Thoracic aorta (tissue), 2 donors: ENCODE data around the gene S100B. TPM values are rescaled to one million over a fixed set of nuclear protein-coding genes. Genes with fewer than 3 reads are reported as not detected.
A peak's percentile ranks its signal among the peaks of the same experiment; 100 is the strongest.

ENCODE experiments used
- ATAC-seq: fragments of 150-250 bp; one replicate; pipeline ENCODE4 v1.8.0; 2017; ENCODE audit warnings: low read depth; ENCODE audit not compliant: insufficient number of reproducible peaks, low FRiP score
- DNase-seq: peaks from one replicate; pipeline ENCODE4 v3.0.0-alpha.2; 2020; ENCODE audit warnings: low spot score
- H3K27ac ChIP-seq, 2 donors: fragments of 200-600 bp; sonication (generic); 1 replicate in 1 of 2; 2 replicates in 1 of 2; pipeline ENCODE4 v1.5.1; 2016; ENCODE audit warnings: mild to moderate bottlenecking in 2 of 2, moderate library complexity in 2 of 2
- H3K27me3 ChIP-seq: fragments of 200-600 bp; sonication (generic); replicated peaks from 2 replicates; pipeline ENCODE4 v1.6.0; 2016; ENCODE audit warnings: mild to moderate bottlenecking; ENCODE audit not compliant: insufficient read depth
- H3K36me3 ChIP-seq: fragments of 200-600 bp; sonication (generic); one replicate; pipeline ENCODE4 v1.5.1; 2016
- H3K4me1 ChIP-seq, 2 donors: fragments of 200-600 bp; sonication (generic); 1 replicate in 1 of 2; 2 replicates in 1 of 2; pipeline versions ENCODE4 v1.5.1 to v1.6.0; 2016; ENCODE audit warnings: low read depth in 2 of 2, mild to moderate bottlenecking in 1 of 2; ENCODE audit not compliant: control insufficient read depth in 1 of 2
- H3K4me3 ChIP-seq: fragments of 200-600 bp; sonication (generic); 2 replicates; pipeline ENCODE4 v1.5.1; 2016; ENCODE audit warnings: mild to moderate bottlenecking
- H3K9me3 ChIP-seq: fragments of 200-600 bp; sonication (generic); 2 replicates; pipeline ENCODE4 v1.5.1; 2016
- CTCF ChIP-seq: fragments of 200-600 bp; sonication (generic); IDR thresholded peaks from one replicate; pipeline ENCODE4 v1.5.1; 2019; ENCODE audit warnings: antibody characterized with exemption
- total RNA-seq, 2 donors: library from RNA; depleted of rRNA; stranded (reverse); fragments of >200 nt; gene quantifications; one replicate each; pipeline versions ENCODE4 v1.1.0 to v1.2.3, GENCODE V29; 2016

The S100B gene
- total RNA-seq, 2 donors from 2014 or later = 4.7 to 8.4 TPM

DNA sequence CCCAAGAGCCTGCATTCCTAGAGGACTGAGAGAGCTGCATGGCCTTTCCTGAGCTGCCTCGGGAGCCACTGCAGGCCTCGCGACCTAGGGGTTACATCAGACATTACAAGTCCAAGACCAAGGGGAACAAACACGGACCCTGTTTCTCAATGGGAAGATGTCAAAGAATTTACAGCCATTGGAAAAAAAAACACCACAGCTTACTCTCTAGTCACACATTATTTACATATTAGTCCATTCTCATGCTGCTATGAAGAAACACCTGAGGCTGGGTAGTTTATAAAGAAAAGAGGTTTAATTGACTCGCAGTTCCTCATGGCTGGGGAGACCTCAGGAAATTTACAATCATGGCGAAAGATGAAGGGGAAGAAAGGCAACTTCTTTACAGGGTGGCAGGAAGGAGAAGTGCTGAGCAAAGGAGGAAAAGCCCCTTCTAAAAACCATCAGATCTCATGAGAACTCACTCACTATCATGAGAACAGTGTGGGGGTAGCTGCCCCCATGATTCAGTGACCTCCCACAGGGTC, 22.2 kb upstream of the S100B start:
- H3K27me3 ChIP-seq = no peaks in the 10 kb centered on the region
- H3K27ac ChIP-seq = no peak overlapping the region
- peaks cover 3 to 15% of the 10 kb centered on the region in 2 donors for H3K4me1 ChIP-seq
- no peak for ATAC-seq
- no peak overlapping the region for H3K4me3 ChIP-seq
- no peaks in the 10 kb centered on the region for H3K36me3 ChIP-seq
- peaks cover 10% of the 10 kb centered on the region for H3K9me3 ChIP-seq
- TF ChIP-seq CTCF = no peak
- DNase-seq = no peak

GRCh38 chr21:46626536-46626935, 21.7 kb upstream of the S100B start:
- no peak for ATAC-seq
- Histone ChIP-seq H3K36me3 (no peaks in the 10 kb centered on the region), H3K27ac (no peak overlapping the region), H3K4me3 (no peak overlapping the region), H3K27me3 (no peaks in the 10 kb centered on the region), H3K4me1 (peaks cover 7 to 20% of the 10 kb centered on the region in 2 donors), H3K9me3 (peaks cover 10% of the 10 kb centered on the region)
- DNase-seq = no peak
- TF ChIP-seq CTCF = no peak

- H3K36me3 ChIP-seq = no peaks in the 10 kb centered on the region
- H3K4me1 ChIP-seq = peaks cover 8 to 24% of the 10 kb centered on the region in 2 donors
- no peak for DNase-seq
- no peaks in the 10 kb centered on the region for H3K27me3 ChIP-seq
- peaks cover 10% of the 10 kb centered on the region for H3K9me3 ChIP-seq
- TF ChIP-seq CTCF = no peak
- ATAC-seq = no peak
- H3K4me3 ChIP-seq = no peak overlapping the region
- no peak overlapping the region for H3K27ac ChIP-seq
These were observed 20.9 kb upstream of the S100B start for GRCh38 chr21:46625759-46626158.

DNA sequence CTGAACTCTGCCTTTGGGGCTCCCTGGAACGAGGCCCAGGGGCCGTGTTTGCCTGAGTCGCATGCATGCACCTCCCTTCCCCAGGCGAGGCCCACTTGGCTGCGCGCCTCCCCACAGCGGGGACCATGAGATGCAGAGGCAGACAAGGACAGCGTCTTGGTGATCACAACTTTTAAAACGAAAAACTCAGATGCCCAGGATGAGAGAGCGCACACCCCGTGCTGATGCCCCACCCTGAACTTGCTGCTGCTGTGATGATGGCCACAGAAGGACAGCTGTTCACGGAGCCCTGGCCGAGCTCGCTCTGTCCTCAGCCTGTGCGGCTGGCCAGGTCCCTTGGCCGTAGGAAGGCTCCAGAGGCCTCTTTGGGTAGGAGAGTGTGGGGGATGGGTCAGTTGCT, 19.2 kb upstream of the S100B start:
- TF ChIP-seq CTCF = no peak
- Histone ChIP-seq H3K4me3 (no peak overlapping the region), H3K27me3 (no peaks in the 10 kb centered on the region), H3K27ac (no peak overlapping the region), H3K36me3 (no peaks in the 10 kb centered on the region), H3K4me1 (peaks cover 8 to 24% of the 10 kb centered on the region in 2 donors), H3K9me3 (peaks cover 10% of the 10 kb centered on the region)
- DNase-seq (no peak), ATAC-seq (no peak)

- DNase-seq = no peak
These were observed 17.3 kb upstream of the S100B start for GRCh38 chr21:46622226-46622625.

More at GRCh38 chr21:46622226-46622625, 17.3 kb upstream of the S100B start:
- ATAC-seq = no peak
- H3K27me3 ChIP-seq = no peaks in the 10 kb centered on the region
- peak overlapping the region; percentile 55 to 68 for H3K27ac ChIP-seq
- H3K9me3 ChIP-seq = peaks cover 10% of the 10 kb centered on the region
- no peaks in the 10 kb centered on the region for H3K36me3 ChIP-seq
- H3K4me3 ChIP-seq = no peak overlapping the region
- TF ChIP-seq CTCF = no peak
- peaks cover 8 to 24% of the 10 kb centered on the region in 2 donors for H3K4me1 ChIP-seq
